HFFc6 (cell line): ENCODE measurements around the gene CCDC142. TPM values are rescaled to one million over a fixed set of nuclear protein-coding genes. Genes with fewer than 3 reads are reported as not detected.
"Not testable (repeated sequence)": the region's sequence is repeated elsewhere in the genome, so short reads cannot be mapped to it uniquely, and the experiment has no call there.

ENCODE experiments used
- DNase-seq: peaks from one replicate; pipeline ENCODE4 v3.0.0-alpha.2; 2018
- H3K27ac Mint-ChIP-seq: 2 replicates; pipeline ENCODE4 v1.8.0; 2020; ENCODE audit warnings: mild to moderate bottlenecking, mixed read lengths
- H3K27me3 Mint-ChIP-seq: 2 replicates; pipeline ENCODE4 v1.8.0; 2021; ENCODE audit warnings: mild to moderate bottlenecking, moderate library complexity, mixed read lengths; ENCODE audit not compliant: insufficient read depth
- H3K36me3 Mint-ChIP-seq: 2 replicates; pipeline ENCODE4 v1.8.0; 2021; ENCODE audit warnings: low read depth, mixed read lengths
- H3K4me1 Mint-ChIP-seq: 2 replicates; pipeline ENCODE4 v1.8.0; 2020; ENCODE audit warnings: low read depth, mixed read lengths
- H3K4me3 Mint-ChIP-seq: 2 replicates; pipeline ENCODE4 v1.8.0; 2020; ENCODE audit warnings: mild to moderate bottlenecking, moderate library complexity, mixed read lengths
- H3K9me3 Mint-ChIP-seq: 2 replicates; pipeline ENCODE4 v1.8.0; 2020; ENCODE audit warnings: mild to moderate bottlenecking, mixed read lengths
- CTCF ChIP-seq: fragments of 200-600 bp; sonication (generic); IDR thresholded peaks from 2 replicates; pipeline ENCODE4 v1.5.0; 2021; ENCODE audit warnings: antibody characterized with exemption, mild to moderate bottlenecking
- total RNA-seq, 6 experiments: library from RNA; stranded (reverse); fragmentation: NEBNext Ultra II Directional; extraction: Animal tissue kit (Norgen Biotek cat#: 25700); gene quantifications; 2 replicates in 1 of 6; 3 replicates in 5 of 6; pipeline ENCODE4 v1.2.3, GENCODE V29; 2021

CCDC142 gene
- total RNA-seq, 6 experiments from 2014 or later = 8.5 to 11.1 (median 10.2) TPM

GRCh38 chr2:74461187-74462053 is 21.4 kb downstream of the CCDC142 start:
- TF ChIP-seq CTCF = peak; percentile 36; the same call in 1 of the 2 replicates
- H3K27ac Mint-ChIP-seq = no peak overlapping the region
- H3K36me3 Mint-ChIP-seq = peaks cover 17% of the 10 kb centered on the region
- no peaks in the 10 kb centered on the region for H3K9me3 Mint-ChIP-seq
- peaks cover 38% of the 10 kb centered on the region for H3K4me1 Mint-ChIP-seq
- DNase-seq = no peak
- H3K27me3 Mint-ChIP-seq = peaks cover 6% of the 10 kb centered on the region
- H3K4me3 Mint-ChIP-seq = no peak overlapping the region

- H3K9me3 Mint-ChIP-seq, H3K27me3 Mint-ChIP-seq, DNase-seq: not testable (repeated sequence)
- H3K4me3 Mint-ChIP-seq = peak overlapping the region; percentile 94
- H3K36me3 Mint-ChIP-seq = peaks cover 17% of the 10 kb centered on the region
- H3K27ac Mint-ChIP-seq = peak overlapping the region; percentile 14; the same call in 1 of the 2 replicates
- peaks cover 40% of the 10 kb centered on the region for H3K4me1 Mint-ChIP-seq
These were observed 22.6 kb downstream of the CCDC142 start for GRCh38 chr2:74460187-74460586.

- H3K27me3 Mint-ChIP-seq, H3K9me3 Mint-ChIP-seq, DNase-seq: not testable (repeated sequence)
- Mint-ChIP-seq H3K36me3 (peaks cover 17% of the 10 kb centered on the region), H3K27ac (peak overlapping the region; percentile 88), H3K4me3 (peak overlapping the region; percentile 94), H3K4me1 (peaks cover 45% of the 10 kb centered on the region)
These were observed 23.2 kb downstream of the CCDC142 start for GRCh38 chr2:74459503-74460118.

GRCh38 chr2:74458938-74459363 is 23.8 kb downstream of the CCDC142 start:
- H3K36me3 Mint-ChIP-seq = peaks cover 17% of the 10 kb centered on the region
- peak overlapping the region; percentile 88 for H3K27ac Mint-ChIP-seq
- H3K4me1 Mint-ChIP-seq = peaks cover 50% of the 10 kb centered on the region
- peak overlapping the region; percentile 94 for H3K4me3 Mint-ChIP-seq
- H3K27me3 Mint-ChIP-seq = peaks cover 4% of the 10 kb centered on the region
- TF ChIP-seq CTCF = no peak
- DNase-seq = no peak
- H3K9me3 Mint-ChIP-seq = no peaks in the 10 kb centered on the region

GRCh38 chr2:74458132-74458937 is 24.5 kb downstream of the CCDC142 start, which contains the start of gene WBP1:
WBP1 (plus strand) TSS chr2:74458438; CDS start chr2:74458603, 165 bp downstream.
- TF ChIP-seq CTCF = no peak
- Mint-ChIP-seq H3K27me3 (peaks cover 4% of the 10 kb centered on the region), H3K9me3 (no peaks in the 10 kb centered on the region), H3K4me1 (peaks cover 48% of the 10 kb centered on the region), H3K36me3 (peaks cover 16% of the 10 kb centered on the region), H3K4me3 (peak within 1 kb of the TSS; percentile 94), H3K27ac (peak within 1 kb of the TSS; percentile 88)
- peak; percentile 100 for DNase-seq

- no peak for TF ChIP-seq CTCF
- Mint-ChIP-seq H3K27ac (peak overlapping the region; percentile 88), H3K36me3 (peaks cover 9% of the 10 kb centered on the region), H3K27me3 (no peaks in the 10 kb centered on the region; the same call in none of the 2 replicates), H3K4me1 (peaks cover 44% of the 10 kb centered on the region), H3K9me3 (no peaks in the 10 kb centered on the region), H3K4me3 (peak overlapping the region; percentile 94)
- DNase-seq = peak; percentile 20
These were observed 25.2 kb downstream of the CCDC142 start for GRCh38 chr2:74457549-74458131.
